DOHH2 (cell line): Measurements from ENCODE around the gene ACKR3.

Experiments
- H3F3A ChIP-seq: fragments of 200-600 bp; sonication (generic), shearing (Covaris generic); 2 replicates; pipeline ENCODE4 v1.6.0; 2016; ENCODE audit warnings: antibody characterized with exemption, mild to moderate bottlenecking; ENCODE audit not compliant: control insufficient read depth, insufficient read depth
- H3K27ac ChIP-seq: fragments of 200-600 bp; sonication (generic); 2 replicates; pipeline ENCODE4 v1.5.1; 2014; ENCODE audit warnings: low read depth, mild to moderate bottlenecking, low read length, moderate library complexity
- H3K27me3 ChIP-seq: fragments of 200-600 bp; sonication (generic); 2 replicates; pipeline ENCODE4 v1.6.1; 2014; ENCODE audit warnings: mild to moderate bottlenecking, low read length, mixed read lengths; ENCODE audit not compliant: control insufficient read depth
- H3K36me3 ChIP-seq: fragments of 200-600 bp; sonication (generic); 2 replicates; pipeline ENCODE4 v1.6.1; 2014; ENCODE audit warnings: mild to moderate bottlenecking, low read length, moderate library complexity, mixed read lengths; ENCODE audit not compliant: control insufficient read depth
- H3K4me1 ChIP-seq: fragments of 200-600 bp; sonication (generic); 2 replicates; pipeline ENCODE4 v1.6.1; 2014; ENCODE audit warnings: mild to moderate bottlenecking, low read length, mixed read lengths; ENCODE audit not compliant: control insufficient read depth
- H3K4me2 ChIP-seq: fragments of 200-600 bp; sonication (generic); 2 replicates; pipeline ENCODE4 v1.6.0; 2014; ENCODE audit warnings: mild to moderate bottlenecking, low read length, moderate library complexity
- H3K4me3 ChIP-seq: fragments of 200-600 bp; sonication (generic); 2 replicates; pipeline ENCODE4 v1.5.1; 2014; ENCODE audit warnings: mild to moderate bottlenecking, low read length, mixed read lengths
- H3K79me2 ChIP-seq: fragments of 200-600 bp; sonication (generic); 2 replicates; pipeline ENCODE4 v1.6.1; 2014; ENCODE audit warnings: mild to moderate bottlenecking, low read length, mixed read lengths; ENCODE audit not compliant: control insufficient read depth
- H3K9me2 ChIP-seq: fragments of 200-600 bp; sonication (generic); replicated peaks from 2 replicates; pipeline ENCODE4 v1.6.1; 2014; ENCODE audit warnings: mild to moderate bottlenecking, low read length, mixed read lengths; ENCODE audit not compliant: control insufficient read depth
- H3K9me3 ChIP-seq: fragments of 200-600 bp; sonication (generic); 2 replicates; pipeline ENCODE4 v1.6.1; 2014; ENCODE audit warnings: antibody characterized with exemption, low read length, mixed read lengths; ENCODE audit not compliant: control insufficient read depth, insufficient read depth
- H4K20me1 ChIP-seq: fragments of 200-600 bp; sonication (generic); 2 replicates; pipeline ENCODE4 v1.6.0; 2014; ENCODE audit warnings: low read depth, mild to moderate bottlenecking, antibody characterized with exemption, low read length, moderate library complexity; ENCODE audit not compliant: control insufficient read depth, insufficient read depth
- CTCF ChIP-seq: fragments of 200-600 bp; sonication (generic); IDR thresholded peaks from one replicate; pipeline ENCODE4 v1.5.1; 2014; ENCODE audit warnings: antibody characterized with exemption, mild to moderate bottlenecking, low read depth, low read length; ENCODE audit not compliant: poor library complexity, severe bottlenecking
- EZH2phosphoT487 ChIP-seq: fragments of 200-600 bp; sonication (generic); IDR thresholded peaks from 2 replicates; pipeline ENCODE4 v1.6.1; 2017; ENCODE audit warnings: borderline replicate concordance, mild to moderate bottlenecking, antibody characterized with exemption, low read length, moderate library complexity, mixed read lengths

Gene ACKR3

GRCh38 chr2:236601316-236602202 lies 31.9 kb downstream of the ACKR3 start:
- Histone ChIP-seq H3K4me2 (no peak overlapping the region), H3K4me3 (no peak overlapping the region), H4K20me1 (no peaks in the 10 kb centered on the region), H3K36me3 (no peaks in the 10 kb centered on the region), H3K27ac (no peak overlapping the region), H3K9me3 (no peaks in the 10 kb centered on the region), H3K9me2 (no peaks in the 10 kb centered on the region), H3K27me3 (peaks cover 16% of the 10 kb centered on the region), H3K79me2 (no peaks in the 10 kb centered on the region), H3F3A (no peaks in the 10 kb centered on the region), H3K4me1 (no peaks in the 10 kb centered on the region)
- TF ChIP-seq CTCF, result no peak

GRCh38 chr2:236602678-236603077 lies 33.1 kb downstream of the ACKR3 start:
- Histone ChIP-seq H3K4me2 (no peak overlapping the region), H3K79me2 (no peaks in the 10 kb centered on the region), H3K27ac (no peak overlapping the region), H3K4me1 (no peaks in the 10 kb centered on the region), H3F3A (no peaks in the 10 kb centered on the region), H3K36me3 (no peaks in the 10 kb centered on the region), H3K4me3 (no peak overlapping the region), H4K20me1 (no peaks in the 10 kb centered on the region), H3K27me3 (peaks cover 16% of the 10 kb centered on the region), H3K9me3 (no peaks in the 10 kb centered on the region), H3K9me2 (no peaks in the 10 kb centered on the region)
- no peak for TF ChIP-seq CTCF
- TF ChIP-seq EZH2phosphoT487, result no peak

- no peak for TF ChIP-seq EZH2phosphoT487
- TF ChIP-seq CTCF, result no peak
- Histone ChIP-seq H3K27me3 (peaks cover 14% of the 10 kb centered on the region), H3K9me2 (no peaks in the 10 kb centered on the region), H3K4me2 (no peak overlapping the region), H3K4me3 (no peak overlapping the region), H4K20me1 (no peaks in the 10 kb centered on the region), H3K4me1 (no peaks in the 10 kb centered on the region), H3K79me2 (no peaks in the 10 kb centered on the region), H3F3A (no peaks in the 10 kb centered on the region), H3K36me3 (no peaks in the 10 kb centered on the region), H3K27ac (no peak overlapping the region), H3K9me3 (no peaks in the 10 kb centered on the region)
These were observed 33.9 kb downstream of the ACKR3 start for GRCh38 chr2:236603361-236604015.
